HCT116 (cell line): ENCODE measurements around the gene RHCE. TPM values are rescaled to one million over a fixed set of nuclear protein-coding genes. Genes with fewer than 3 reads are reported as not detected.
"Not testable (repeated sequence)": the region's sequence is repeated elsewhere in the genome, so short reads cannot be mapped to it uniquely, and the experiment has no call there.

ENCODE experiments used
- ATAC-seq: fragments of 200-7000 bp; cut with Tn5 transposase; 2 replicates; pipeline ENCODE4 v1.9.1; 2020; ENCODE audit warnings: mild to moderate bottlenecking, moderate library complexity
- BruUV-seq: library from RNA; stranded (reverse); fragments of 400-500 nt; replicated peaks from 2 replicates; lab custom pipeline; 2021; lab: Mats Ljungman, UMichigan
- CTCF ChIA-PET: fragments of 300-600 bp; sonication (Branson Sonifier 250); formaldehyde crosslinking; loops from one replicate; lab custom pipeline; 2021; ENCODE audit warnings: antibody characterized with exemption; lab: Charles Lee
- POLR2A ChIA-PET: fragments of 300-600, 350-600 bp; sonication (Branson Sonifier 250); formaldehyde crosslinking; loops from one replicate; lab custom pipeline; 2021; ENCODE audit warnings: antibody characterized with exemption; lab: Charles Lee
- RAD21 ChIA-PET, 2 experiments: fragments of 300-600 bp; sonication (Branson Sonifier 250); formaldehyde crosslinking; loops; one replicate each; lab custom pipeline; 2023; ENCODE audit warnings: low total read pairs in 2 of 2; ENCODE audit not compliant: uncharacterized antibody in 2 of 2, unreplicated experiment in 2 of 2, low non-redundant PET in 1 of 2; lab: Charles Lee
- DNase-seq: peaks from one replicate; pipeline ENCODE4 v3.0.0-alpha.2; 2010; ENCODE audit warnings: low read depth, low spot score
- H2AFZ ChIP-seq: fragments of 200-600 bp; shearing (Covaris generic), sonication (generic); 2 replicates; pipeline ENCODE4 v1.6.1; 2017; ENCODE audit warnings: low read depth, mixed run types, mixed read lengths, antibody characterized with exemption, low read length; ENCODE audit not compliant: poor library complexity, severe bottlenecking
- H3K27ac ChIP-seq: 2 replicates; pipeline ENCODE4 v1.5.1; 2012; ENCODE audit warnings: low read depth, low read length
- H3K27me3 ChIP-seq: fragments of 200-600 bp; sonication (generic); 2 replicates; pipeline ENCODE4 v1.6.1; 2016; ENCODE audit warnings: mixed run types, low read length, mixed read lengths; ENCODE audit not compliant: insufficient read depth
- H3K36me3 ChIP-seq, 2 experiments: fragments of 200-500 bp in 1 of 2; fragments of 200-600 bp in 1 of 2; sonication (Bioruptor generic) in 1 of 2; sonication (generic) in 1 of 2; 2 replicates each; pipeline versions ENCODE4 v1.5.1 to v1.6.1; 2014 to 2016; ENCODE audit warnings: low read length in 2 of 2, inconsistent platforms in 1 of 2, mixed read lengths in 1 of 2, mixed run types in 1 of 2; ENCODE audit not compliant: insufficient read depth in 2 of 2, control insufficient read depth in 1 of 2
- H3K4me1 ChIP-seq, 2 experiments: fragments of 200-600 bp in 1 of 2; sonication (generic) in 1 of 2; 2 replicates each; pipeline versions ENCODE4 v1.5.1 to v1.6.1; 2012 to 2017; ENCODE audit warnings: low read length in 2 of 2, inconsistent platforms in 1 of 2, mild to moderate bottlenecking in 1 of 2, mixed read lengths in 1 of 2, mixed run types in 1 of 2, moderate library complexity in 1 of 2; ENCODE audit not compliant: insufficient read depth in 2 of 2, control insufficient read depth in 1 of 2
- H3K4me2 ChIP-seq: fragments of 200-600 bp; sonication (generic); 2 replicates; pipeline ENCODE4 v1.6.1; 2017; ENCODE audit warnings: mixed run types, low read length, mixed read lengths
- H3K4me3 ChIP-seq, 2 experiments: fragments of 200-600 bp in 1 of 2; sonication (generic) in 1 of 2; replicated peaks in 1 of 2; 2 replicates each; pipeline ENCODE4 v1.5.1; 2011 to 2016; ENCODE audit warnings: low read length in 2 of 2, control low read depth in 1 of 2, low read depth in 1 of 2, mild to moderate bottlenecking in 1 of 2, mixed read lengths in 1 of 2, mixed run types in 1 of 2
- H3K79me2 ChIP-seq: fragments of 200-600 bp; sonication (generic); 2 replicates; pipeline ENCODE4 v1.6.1; 2017; ENCODE audit warnings: mild to moderate bottlenecking, mixed run types, low read length, moderate library complexity, mixed read lengths; ENCODE audit not compliant: insufficient read depth
- H3K9ac ChIP-seq: fragments of 200-600 bp; sonication (generic); 2 replicates; pipeline ENCODE4 v1.6.1; 2016; ENCODE audit warnings: low read length, mixed read lengths
- H3K9me2 ChIP-seq: fragments of 200-600 bp; sonication (generic), shearing (Covaris generic); 2 replicates; pipeline ENCODE4 v1.6.1; 2017; ENCODE audit warnings: mixed run types, mild to moderate bottlenecking, moderate library complexity; ENCODE audit not compliant: insufficient read depth
- H3K9me3 ChIP-seq, 2 experiments: fragments of 200-500 bp in 1 of 2; fragments of 200-600 bp in 1 of 2; sonication (Bioruptor generic) in 1 of 2; sonication (generic) in 1 of 2; 2 replicates each; pipeline ENCODE4 v1.6.1; 2014 to 2017; ENCODE audit warnings: low read length in 2 of 2, mixed read lengths in 2 of 2, inconsistent platforms in 1 of 2, low read depth in 1 of 2, mild to moderate bottlenecking in 1 of 2, mixed run types in 1 of 2, moderate library complexity in 1 of 2; ENCODE audit not compliant: control insufficient read depth in 1 of 2, insufficient read depth in 1 of 2
- H4K20me1 ChIP-seq: fragments of 200-600 bp; sonication (generic), shearing (Covaris generic); 2 replicates; pipeline ENCODE4 v1.6.1; 2017; ENCODE audit warnings: mixed run types, mild to moderate bottlenecking, moderate library complexity; ENCODE audit not compliant: insufficient read depth
- CTCF ChIP-seq, 3 experiments: fragments of 200-600 bp in 1 of 3; sonication (generic) in 1 of 3; IDR thresholded peaks in 2 of 3; conservative IDR thresholded peaks in 1 of 3; 2 replicates each; pipeline ENCODE4 v1.5.1; 2012 to 2017; ENCODE audit warnings: low read depth in 2 of 3, low read length in 2 of 3, antibody characterized with exemption in 1 of 3, borderline replicate concordance in 1 of 3, control low read depth in 1 of 3, mild to moderate bottlenecking in 1 of 3, mixed read lengths in 1 of 3, mixed run types in 1 of 3, moderate library complexity in 1 of 3; ENCODE audit not compliant: insufficient read depth in 1 of 3
- POLR2A ChIP-seq: IDR thresholded peaks from 2 replicates; pipeline ENCODE4 v1.7.0; 2011; ENCODE audit warnings: borderline replicate concordance; ENCODE audit not compliant: insufficient read depth, insufficient read length; ENCODE audit errors: extremely low read depth
- RAD21 ChIP-seq: IDR thresholded peaks from 2 replicates; pipeline ENCODE4 v1.6.1; 2012; ENCODE audit warnings: low read depth, mild to moderate bottlenecking
- SRF ChIP-seq: IDR thresholded peaks from 2 replicates; pipeline ENCODE4 v1.6.1; 2012; ENCODE audit warnings: low read depth
- intact Hi-C: fragments of 100-400 bp; cut with micrococcal nuclease; formaldehyde crosslinking; loops from 2 replicates; pipeline ENCODE4 v1.10.0; 2022
- total RNA-seq: library from RNA; stranded (reverse); gene quantifications from one replicate; pipeline ENCODE4 v1.2.1, GENCODE V29; 2021; ENCODE audit not compliant: unreplicated experiment

RHCE gene
- total RNA-seq, 1 experiment from 2014 or later = 0.64 TPM

- H3K27ac ChIP-seq = no peak overlapping the region
- TF ChIP-seq SRF (no peak), POLR2A (no peak), CTCF (IDR thresholded peaks at IDR 0.05 in 2 of 3, conservative IDR thresholded peaks at IDR 0.05 in 1 of 3; ENCODE audit: borderline replicate concordance in 1 of 3, insufficient read depth in 1 of 3, low read depth in 2 of 3, low read length in 2 of 3) (0 out of 6 replicates have a peak, but pooled peaks of 1 of the 3 experiments have one; percentile 11), RAD21 (peak; percentile 37; the same call in 1 of the 2 replicates)
- ChIA-PET POLR2A (no interaction called here), RAD21 (no interaction called here), CTCF (no interaction called here)
- no peaks in the 10 kb centered on the region for H3K27me3 ChIP-seq
- DNase-seq (no peak), ATAC-seq (peak; percentile 47; the same call in 1 of the 2 replicates)
- BruUV-seq = no TSS peak
- intact Hi-C loops = no loop called here
- H3K36me3 ChIP-seq = no peaks in the 10 kb centered on the region
- H2AFZ ChIP-seq = no peak overlapping the region
- H3K4me3 ChIP-seq = no peak overlapping the region
- no peak overlapping the region for H3K9ac ChIP-seq
- no peaks in the 10 kb centered on the region for H3K4me1 ChIP-seq
- no peak overlapping the region for H3K4me2 ChIP-seq
- no peaks in the 10 kb centered on the region for H4K20me1 ChIP-seq
- H3K9me3 ChIP-seq = no peaks in the 10 kb centered on the region
- H3K79me2 ChIP-seq = no peaks in the 10 kb centered on the region
- H3K9me2 ChIP-seq = no peaks in the 10 kb centered on the region
Measured at GRCh38 chr1:25369241-25369640, 51.4 kb downstream of the RHCE start.

GRCh38 chr1:25362634-25363559 is 57.7 kb downstream of the RHCE start:
- H3K9me3 ChIP-seq, H3K79me2 ChIP-seq, H3K27me3 ChIP-seq, RAD21 ChIA-PET, CTCF ChIA-PET, intact Hi-C loops, H3K4me3 ChIP-seq, BruUV-seq, ATAC-seq, H4K20me1 ChIP-seq, H3K27ac ChIP-seq, H3K9me2 ChIP-seq, DNase-seq, H3K9ac ChIP-seq, POLR2A ChIA-PET, H2AFZ ChIP-seq, H3K4me2 ChIP-seq, H3K36me3 ChIP-seq: not testable (repeated sequence)
- peaks cover 0 to 13% of the 10 kb centered on the region in 2 experiments; a peak in 2 of 4 replicates for H3K4me1 ChIP-seq
